ENCODE results near the gene CDH11. TPM values are rescaled to one million over a fixed set of nuclear protein-coding genes. Genes with fewer than 3 reads are reported as not detected.

The CDH11 gene
- total and polyA plus RNA-seq, 9 of the 15 experiments (the other 6 are each of a cell fraction or from before 2014, with no cell fraction given): 0.18 TPM; not detected in 8

DNA sequence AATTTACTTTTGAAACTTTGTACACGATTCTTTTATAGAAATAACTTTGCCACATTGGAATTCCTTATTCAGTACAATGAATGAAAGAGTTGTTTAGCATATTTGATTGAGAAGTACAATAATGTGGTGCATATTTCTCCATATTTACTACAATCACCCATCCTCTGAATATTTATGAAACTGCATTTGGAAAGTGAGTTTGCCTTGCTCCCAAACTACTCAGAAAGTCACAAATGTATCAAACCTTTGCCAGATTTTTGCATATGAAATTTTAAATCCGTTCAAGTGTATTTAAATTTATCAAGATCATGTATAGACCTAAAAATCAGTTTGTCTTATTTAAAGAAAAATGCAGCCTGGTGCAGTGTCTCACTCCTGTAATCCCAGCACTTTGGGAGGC, 148.7 kb downstream of the CDH11 start (continued):
- TF ChIP-seq NR2C2 (CRISPR knock-in tag; IDR thresholded peaks at IDR 0.05) (no peak), NR2C2 (tag; IDR thresholded peaks at IDR 0.05) (no peak), COPS2 (conservative IDR thresholded peaks at IDR 0.05) (no peak), CHCHD3 (CRISPR knock-in tag; IDR thresholded peaks at IDR 0.05) (no peak), ARHGAP35 (IDR thresholded peaks at IDR 0.05; ENCODE audit: partially characterized antibody) (no peak), NCOA1 (IDR thresholded peaks at IDR 0.05; ENCODE audit: low read depth) (no peak), ZNF146 (CRISPR knock-in tag; IDR thresholded peaks at IDR 0.05; ENCODE audit: unreplicated experiment) (no peak), SIX5 (IDR thresholded peaks at IDR 0.05; ENCODE audit: borderline replicate concordance in 1 of 2, insufficient read depth in 1 of 2, low read depth in 1 of 2, low read length in 2 of 2) (no peak), XRCC4 (IDR thresholded peaks at IDR 0.05; ENCODE audit: extremely low read depth, insufficient read depth, insufficient read length) (no peak), TCFL5 (CRISPR knock-in tag; conservative IDR thresholded peaks at IDR 0.05) (no peak)
- TF ChIP-seq, protein P1, sequence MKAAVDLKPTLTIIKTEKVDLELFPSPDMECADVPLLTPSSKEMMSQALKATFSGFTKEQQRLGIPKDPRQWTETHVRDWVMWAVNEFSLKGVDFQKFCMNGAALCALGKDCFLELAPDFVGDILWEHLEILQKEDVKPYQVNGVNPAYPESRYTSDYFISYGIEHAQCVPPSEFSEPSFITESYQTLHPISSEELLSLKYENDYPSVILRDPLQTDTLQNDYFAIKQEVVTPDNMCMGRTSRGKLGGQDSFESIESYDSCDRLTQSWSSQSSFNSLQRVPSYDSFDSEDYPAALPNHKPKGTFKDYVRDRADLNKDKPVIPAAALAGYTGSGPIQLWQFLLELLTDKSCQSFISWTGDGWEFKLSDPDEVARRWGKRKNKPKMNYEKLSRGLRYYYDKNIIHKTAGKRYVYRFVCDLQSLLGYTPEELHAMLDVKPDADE (conservative IDR thresholded peaks at IDR 0.05; ENCODE audit: control insufficient read depth, low read depth, low read length): no peak
- TF ChIP-seq, protein P2, sequence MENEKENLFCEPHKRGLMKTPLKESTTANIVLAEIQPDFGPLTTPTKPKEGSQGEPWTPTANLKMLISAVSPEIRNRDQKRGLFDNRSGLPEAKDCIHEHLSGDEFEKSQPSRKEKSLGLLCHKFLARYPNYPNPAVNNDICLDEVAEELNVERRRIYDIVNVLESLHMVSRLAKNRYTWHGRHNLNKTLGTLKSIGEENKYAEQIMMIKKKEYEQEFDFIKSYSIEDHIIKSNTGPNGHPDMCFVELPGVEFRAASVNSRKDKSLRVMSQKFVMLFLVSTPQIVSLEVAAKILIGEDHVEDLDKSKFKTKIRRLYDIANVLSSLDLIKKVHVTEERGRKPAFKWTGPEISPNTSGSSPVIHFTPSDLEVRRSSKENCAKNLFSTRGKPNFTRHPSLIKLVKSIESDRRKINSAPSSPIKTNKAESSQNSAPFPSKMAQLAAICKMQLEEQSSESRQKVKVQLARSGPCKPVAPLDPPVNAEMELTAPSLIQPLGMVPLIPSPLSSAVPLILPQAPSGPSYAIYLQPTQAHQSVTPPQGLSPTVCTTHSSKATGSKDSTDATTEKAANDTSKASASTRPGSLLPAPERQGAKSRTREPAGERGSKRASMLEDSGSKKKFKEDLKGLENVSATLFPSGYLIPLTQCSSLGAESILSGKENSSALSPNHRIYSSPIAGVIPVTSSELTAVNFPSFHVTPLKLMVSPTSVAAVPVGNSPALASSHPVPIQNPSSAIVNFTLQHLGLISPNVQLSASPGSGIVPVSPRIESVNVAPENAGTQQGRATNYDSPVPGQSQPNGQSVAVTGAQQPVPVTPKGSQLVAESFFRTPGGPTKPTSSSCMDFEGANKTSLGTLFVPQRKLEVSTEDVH (IDR thresholded peaks at IDR 0.05; ENCODE audit: low read depth, partially characterized antibody): no peak

Data from K562 (cell line).